Colonic mucosa (tissue), 4 donors: ENCODE measurements around the gene NINL. TPM values are rescaled to one million over a fixed set of nuclear protein-coding genes. Genes with fewer than 3 reads are reported as not detected.

Experiments used
- DNase-seq: peaks from one replicate; pipeline ENCODE4 v3.0.0-alpha.2; 2020
- H3K27ac ChIP-seq: fragments of 200-600 bp; one replicate; pipeline ENCODE4 v1.8.0; 2021
- H3K27me3 ChIP-seq: fragments of 200-600 bp; one replicate; pipeline ENCODE4 v1.8.0; 2021
- H3K36me3 ChIP-seq: fragments of 200-600 bp; one replicate; pipeline ENCODE4 v1.8.0; 2021
- H3K4me1 ChIP-seq: fragments of 200-600 bp; one replicate; pipeline ENCODE4 v1.8.0; 2021; ENCODE audit warnings: mild to moderate bottlenecking
- H3K4me3 ChIP-seq: fragments of 200-600 bp; one replicate; pipeline ENCODE4 v1.8.0; 2021
- H3K9ac ChIP-seq, 2 donors: one replicate each; pipeline ENCODE4 v1.7.0; 2013; ENCODE audit warnings: control low read depth in 2 of 2, low read depth in 2 of 2, low read length in 2 of 2
- H3K9me3 ChIP-seq: fragments of 200-600 bp; one replicate; pipeline ENCODE4 v1.8.0; 2021
- CTCF ChIP-seq: fragments of 200-600 bp; IDR thresholded peaks from one replicate; pipeline ENCODE4 v1.8.0; 2022; ENCODE audit warnings: antibody characterized with exemption, mild to moderate bottlenecking
- intact Hi-C: fragments of 100-400 bp; cut with DNase I; formaldehyde crosslinking; loops from one replicate; pipeline ENCODE4 v1.14.1; 2022
- total RNA-seq, 2 donors: library from RNA; stranded (reverse); fragmentation: NEBNext Ultra II Directional in 1 of 2; extraction: Animal tissue kit (Norgen Biotek cat#: 25700) in 1 of 2; gene quantifications; one replicate each; pipeline ENCODE4 v1.2.1, GENCODE V29; 2021
- donor health status: healthy.
- donor health status: DM: no; HTN: no; CAD: no.
- donor health status: DM: no; HTN: no; CAD: no.

NINL gene
- total RNA-seq, 2 donors from 2014 or later: 3.4 to 5.3 TPM

- Histone ChIP-seq H3K4me3 (no peak overlapping the region), H3K27me3 (no peaks in the 10 kb centered on the region), H3K9me3 (peaks cover 5% of the 10 kb centered on the region), H3K9ac (no peak overlapping the region), H3K36me3 (no peaks in the 10 kb centered on the region), H3K4me1 (no peaks in the 10 kb centered on the region), H3K27ac (no peak overlapping the region)
- no peak for DNase-seq
- intact Hi-C loops: no loop called here
- TF ChIP-seq CTCF: no peak
Measured at GRCh38 chr20:25514195-25514594, 71.1 kb downstream of the NINL start.

- H3K27me3 ChIP-seq: no peaks in the 10 kb centered on the region
- no peak for TF ChIP-seq CTCF
- no peak for DNase-seq
- no peak overlapping the region for H3K4me3 ChIP-seq
- H3K9me3 ChIP-seq: peaks cover 5% of the 10 kb centered on the region
- intact Hi-C loops: no loop called here
- no peaks in the 10 kb centered on the region for H3K4me1 ChIP-seq
- no peak overlapping the region for H3K9ac ChIP-seq
- no peak overlapping the region for H3K27ac ChIP-seq
- no peaks in the 10 kb centered on the region for H3K36me3 ChIP-seq
Measured at GRCh38 chr20:25512709-25513108, 72.6 kb downstream of the NINL start.

GRCh38 chr20:25511183-25511582 lies 74.1 kb downstream of the NINL start:
- no peak for DNase-seq
- Histone ChIP-seq H3K27ac (no peak overlapping the region), H3K36me3 (no peaks in the 10 kb centered on the region), H3K27me3 (no peaks in the 10 kb centered on the region), H3K9me3 (peaks cover 5% of the 10 kb centered on the region), H3K9ac (no peak overlapping the region), H3K4me1 (no peaks in the 10 kb centered on the region), H3K4me3 (no peak overlapping the region)
- intact Hi-C loops: no loop called here
- no peak for TF ChIP-seq CTCF

- no peak overlapping the region for H3K4me3 ChIP-seq
- TF ChIP-seq CTCF: no peak
- no peaks in the 10 kb centered on the region for H3K36me3 ChIP-seq
- no peak overlapping the region for H3K27ac ChIP-seq
- no peaks in the 10 kb centered on the region for H3K27me3 ChIP-seq
- no peaks in the 10 kb centered on the region for H3K4me1 ChIP-seq
- intact Hi-C loops: no loop called here
- no peak for DNase-seq
- peaks cover 5% of the 10 kb centered on the region for H3K9me3 ChIP-seq
- H3K9ac ChIP-seq: no peak overlapping the region
Measured at GRCh38 chr20:25510721-25511120, 74.6 kb downstream of the NINL start.

GRCh38 chr20:25510202-25510601 lies 75.1 kb downstream of the NINL start:
- intact Hi-C loops: no loop called here
- Histone ChIP-seq H3K27ac (no peak overlapping the region), H3K9me3 (peaks cover 5% of the 10 kb centered on the region), H3K4me1 (no peaks in the 10 kb centered on the region), H3K9ac (no peak overlapping the region), H3K4me3 (no peak overlapping the region), H3K27me3 (no peaks in the 10 kb centered on the region), H3K36me3 (no peaks in the 10 kb centered on the region)
- DNase-seq: no peak
- no peak for TF ChIP-seq CTCF

- H3K9ac ChIP-seq: no peak overlapping the region
- no peaks in the 10 kb centered on the region for H3K9me3 ChIP-seq
- H3K4me3 ChIP-seq: no peak overlapping the region
- no peaks in the 10 kb centered on the region for H3K27me3 ChIP-seq
- no peaks in the 10 kb centered on the region for H3K4me1 ChIP-seq
- no peak for DNase-seq
- intact Hi-C loops: no loop called here
- no peak for TF ChIP-seq CTCF
- no peaks in the 10 kb centered on the region for H3K36me3 ChIP-seq
- H3K27ac ChIP-seq: no peak overlapping the region
Measured at GRCh38 chr20:25509084-25509483, 76.2 kb downstream of the NINL start.
